ENCODE measurements around the gene FAM168A.
"Not testable (repeated sequence)": the region's sequence is repeated elsewhere in the genome, so short reads cannot be mapped to it uniquely, and the experiment has no call there.

FAM168A gene

GRCh38 chr11:73596547-73596946 lies 1.4 kb downstream of the FAM168A start:
- no peak for DNase-seq (ENCODE audit: low read depth)

- no peak for DNase-seq (ENCODE audit: low read depth)
Measured at GRCh38 chr11:73592640-73593039, 5.3 kb downstream of the FAM168A start.

GRCh38 chr11:73591743-73592142 lies 6.2 kb downstream of the FAM168A start:
- no peak for DNase-seq (ENCODE audit: low read depth)

GRCh38 chr11:73590991-73591390 lies 6.9 kb downstream of the FAM168A start:
- no peak for DNase-seq (ENCODE audit: low read depth)

- no peak for DNase-seq (ENCODE audit: low read depth)
Measured at GRCh38 chr11:73586791-73587190, 11.1 kb downstream of the FAM168A start.

- no peak for DNase-seq (ENCODE audit: low read depth)
Measured at GRCh38 chr11:73585834-73586575, 11.9 kb downstream of the FAM168A start.

DNA sequence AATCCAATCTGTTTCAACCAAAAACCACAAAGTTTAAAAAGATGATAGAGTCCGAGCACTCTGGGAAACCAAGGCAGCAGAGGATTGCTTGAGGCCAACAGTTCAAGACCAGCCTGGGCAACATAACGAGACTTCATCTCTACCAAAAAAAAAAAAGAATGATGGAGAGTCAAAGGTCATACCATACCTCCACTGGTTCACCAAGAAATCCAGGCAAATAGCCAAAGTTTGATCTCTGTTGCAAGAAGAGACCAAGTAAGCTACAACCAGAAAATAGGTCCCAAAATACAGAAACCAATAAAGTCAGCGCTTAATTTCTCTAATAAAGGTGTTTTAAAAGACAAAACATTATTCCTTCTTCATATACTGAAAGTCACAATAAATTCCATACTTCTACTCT lies 13.1 kb downstream of the FAM168A start:
- DNase-seq (ENCODE audit: low read depth), result no peak

GRCh38 chr11:73582653-73583052 lies 15.3 kb downstream of the FAM168A start:
- DNase-seq (ENCODE audit: low read depth), result no peak

DNA sequence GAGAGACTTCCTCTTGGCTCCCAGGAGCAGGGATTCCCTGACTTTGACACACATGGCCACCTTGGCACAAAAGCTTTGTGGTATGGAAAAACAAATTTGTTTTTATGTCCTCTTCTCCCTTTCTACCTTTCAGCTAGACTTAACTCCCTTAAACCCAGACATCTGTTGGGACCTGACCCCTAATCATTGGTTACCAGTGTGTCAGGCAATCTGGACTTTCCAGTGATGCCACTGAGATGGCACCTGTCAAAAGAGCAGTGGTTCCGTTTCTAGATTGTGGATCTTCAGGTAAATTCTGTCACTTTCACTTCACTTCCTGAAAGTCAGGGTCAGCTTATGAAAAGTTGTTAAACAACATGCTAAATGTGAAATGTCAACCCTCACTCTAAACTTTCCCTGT lies 17.2 kb downstream of the FAM168A start:
- DNase-seq (ENCODE audit: low read depth), result not testable (repeated sequence)

- no peak for DNase-seq (ENCODE audit: low read depth)
Measured at GRCh38 chr11:73579641-73580434, 18.1 kb downstream of the FAM168A start.

GRCh38 chr11:73578592-73579185 lies 19.2 kb downstream of the FAM168A start:
- no peak for DNase-seq (ENCODE audit: low read depth)

DNA sequence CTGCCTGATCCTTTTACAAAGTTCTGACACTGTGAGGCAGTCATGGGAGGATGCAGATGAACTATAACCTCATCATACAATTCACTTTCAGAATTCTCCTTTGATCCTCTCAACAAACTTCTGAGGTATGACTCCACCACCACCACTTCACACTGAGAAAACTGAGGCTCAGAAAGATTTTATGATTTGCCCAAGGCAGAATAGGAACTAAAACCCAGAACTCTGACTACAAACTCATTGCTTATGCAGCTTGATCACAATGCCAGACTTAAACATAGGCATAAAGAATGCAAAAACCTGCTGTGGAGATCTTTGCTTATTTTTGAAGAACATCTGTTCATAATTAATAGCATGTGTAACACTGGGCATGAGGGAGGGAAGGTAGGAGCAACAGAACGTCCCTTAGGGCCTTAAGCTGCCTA lies 20.4 kb downstream of the FAM168A start:
- DNase-seq (ENCODE audit: low read depth), result no peak

DNA sequence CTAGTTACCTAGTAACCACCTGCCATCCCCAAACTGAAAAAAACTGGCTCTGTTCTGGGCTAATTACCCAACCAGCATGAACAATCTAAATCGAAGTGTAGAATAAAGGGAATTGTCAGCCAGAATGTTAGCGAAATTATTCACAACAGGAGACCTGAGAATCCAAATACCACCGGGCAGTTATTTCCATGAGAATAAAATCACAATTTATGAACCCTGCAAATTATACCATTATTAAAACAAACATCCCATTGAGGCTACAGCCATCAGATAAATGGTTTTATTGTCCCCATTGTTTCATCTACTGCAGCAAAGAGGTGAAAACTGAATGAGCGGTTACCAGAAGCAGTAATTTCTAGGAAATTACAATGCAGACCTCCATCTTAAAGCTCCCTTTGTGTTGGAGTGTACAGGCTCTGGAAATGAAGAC lies 21.7 kb downstream of the FAM168A start:
- no peak for DNase-seq (ENCODE audit: low read depth)

DNA sequence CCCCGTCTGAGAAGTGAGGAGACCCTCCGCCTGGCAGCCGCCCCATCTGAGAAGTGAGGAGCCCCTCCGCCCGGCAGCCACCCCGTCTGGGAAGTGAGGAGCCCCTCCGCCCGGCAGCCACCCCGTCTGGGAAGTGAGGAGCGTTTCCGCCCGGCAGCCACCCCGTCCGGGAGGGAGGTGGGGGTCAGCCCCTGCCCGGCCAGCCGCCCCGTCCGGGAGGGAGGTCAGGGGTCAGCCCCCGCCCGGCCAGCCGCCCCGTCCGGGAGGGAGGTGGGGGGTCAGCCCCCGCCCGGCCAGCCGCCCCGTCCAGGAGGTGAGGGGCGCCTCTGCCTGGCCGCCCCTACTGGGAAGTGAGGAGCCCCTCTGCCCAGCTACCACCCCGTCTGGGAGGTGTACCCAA lies 25.9 kb downstream of the FAM168A start:
- DNase-seq (ENCODE audit: low read depth), result not testable (repeated sequence)

DNA sequence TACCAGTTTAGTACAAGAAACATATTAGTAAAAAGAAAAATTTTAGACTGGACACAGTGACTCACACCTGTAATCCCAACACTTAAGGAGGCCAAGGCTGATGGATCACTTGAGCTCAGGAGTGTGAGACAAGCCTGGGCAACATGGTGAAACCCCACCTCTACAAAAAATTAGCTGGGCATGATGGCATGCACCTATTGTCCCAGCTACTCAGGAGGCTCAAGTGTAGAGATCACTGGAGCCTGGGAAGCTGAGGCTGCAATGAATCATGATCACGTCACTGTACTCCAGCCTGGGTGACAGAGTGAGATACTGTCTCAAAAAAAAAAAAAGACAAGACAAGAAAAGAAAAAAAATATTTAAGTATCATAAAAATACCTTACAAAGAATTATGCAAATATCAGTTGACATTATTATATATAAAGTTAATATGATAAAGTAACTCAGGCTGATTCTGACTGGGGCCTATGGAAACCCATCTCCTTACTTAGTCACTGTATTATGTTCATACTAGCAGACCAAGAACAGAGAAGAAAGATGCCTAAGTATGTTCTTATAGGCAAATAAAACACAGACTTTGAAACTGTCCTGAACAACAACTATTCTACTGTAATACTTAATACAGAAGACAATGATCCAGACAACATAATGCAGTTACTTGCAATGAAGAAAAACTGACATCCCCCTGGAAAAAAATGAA lies 27.3 kb downstream of the FAM168A start:
- no peak for DNase-seq (ENCODE audit: low read depth)

- no peak for DNase-seq (ENCODE audit: low read depth)
Measured at GRCh38 chr11:73566977-73567755, 30.7 kb downstream of the FAM168A start.

DNA sequence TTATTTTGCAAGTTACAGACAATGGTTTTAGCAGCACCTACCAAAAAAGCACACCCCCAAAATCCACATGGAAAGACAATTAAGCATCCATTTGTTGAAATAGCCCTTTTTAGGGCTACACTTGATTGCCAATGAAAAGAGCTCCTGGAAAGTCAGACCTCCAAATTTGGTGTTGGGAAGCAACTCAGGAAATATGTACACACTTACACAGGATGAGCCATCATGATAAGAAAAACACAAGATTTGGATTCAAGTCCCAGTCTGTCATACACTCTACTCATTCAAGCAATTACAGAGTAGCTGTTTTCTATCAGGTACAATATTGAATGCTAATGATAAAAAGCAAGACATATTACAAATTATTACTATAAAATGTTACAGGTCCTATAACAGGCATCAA lies 31.5 kb downstream of the FAM168A start:
- DNase-seq (ENCODE audit: low read depth), result no peak

DNA sequence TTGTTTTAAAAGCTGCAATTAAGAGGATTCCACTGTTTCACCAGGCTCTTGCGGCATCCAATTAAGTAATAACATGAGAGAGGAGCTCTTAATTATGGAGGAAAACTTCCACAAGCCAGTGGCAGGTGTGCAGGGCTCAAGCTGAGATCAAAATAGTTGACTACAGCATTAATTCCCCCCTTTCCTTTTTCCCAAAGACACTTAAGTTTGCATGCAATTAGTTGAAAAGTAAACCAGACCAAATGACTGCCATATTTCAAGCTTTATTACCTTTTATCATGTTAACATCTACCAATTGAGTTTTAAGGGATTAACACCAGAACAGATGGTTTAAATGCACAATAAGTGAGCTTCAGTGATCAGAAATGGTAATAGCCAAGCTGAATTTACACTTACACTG lies 32.1 kb downstream of the FAM168A start:
- no peak for DNase-seq (ENCODE audit: low read depth)

- DNase-seq (ENCODE audit: low read depth), result no peak
Measured at GRCh38 chr11:73564903-73565302, 33.0 kb downstream of the FAM168A start.

DNA sequence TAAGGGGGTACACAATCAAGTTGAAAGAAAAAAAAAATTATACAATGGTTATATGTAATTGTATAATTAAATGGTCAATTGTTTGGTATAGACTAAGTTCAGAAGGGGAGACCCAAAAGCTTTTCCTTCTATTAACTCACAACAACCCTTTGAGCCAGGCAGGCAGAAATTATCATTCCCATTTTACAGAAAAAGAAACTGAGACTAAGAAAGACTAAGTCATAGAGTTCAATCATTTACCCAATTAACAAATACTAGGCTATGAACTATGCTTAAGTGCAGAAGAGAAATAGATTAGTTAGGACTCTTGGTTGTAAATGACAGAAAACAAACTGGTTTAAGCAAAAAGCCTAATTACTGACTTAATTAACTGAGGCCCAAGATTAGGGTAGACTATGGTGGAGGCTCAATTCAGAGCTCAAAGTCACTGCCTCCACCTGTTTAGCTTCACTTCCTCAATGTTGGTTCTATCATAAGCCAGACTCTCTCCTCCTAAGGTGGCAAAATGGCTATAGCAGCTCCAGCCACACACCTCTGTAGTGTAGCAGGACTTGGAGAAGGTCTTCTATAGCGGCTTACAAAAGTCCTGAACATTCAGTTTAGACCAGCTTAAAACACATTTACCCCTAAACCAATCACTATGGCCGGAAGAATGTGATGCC lies 34.2 kb downstream of the FAM168A start:
- no peak for DNase-seq (ENCODE audit: low read depth)

DNA sequence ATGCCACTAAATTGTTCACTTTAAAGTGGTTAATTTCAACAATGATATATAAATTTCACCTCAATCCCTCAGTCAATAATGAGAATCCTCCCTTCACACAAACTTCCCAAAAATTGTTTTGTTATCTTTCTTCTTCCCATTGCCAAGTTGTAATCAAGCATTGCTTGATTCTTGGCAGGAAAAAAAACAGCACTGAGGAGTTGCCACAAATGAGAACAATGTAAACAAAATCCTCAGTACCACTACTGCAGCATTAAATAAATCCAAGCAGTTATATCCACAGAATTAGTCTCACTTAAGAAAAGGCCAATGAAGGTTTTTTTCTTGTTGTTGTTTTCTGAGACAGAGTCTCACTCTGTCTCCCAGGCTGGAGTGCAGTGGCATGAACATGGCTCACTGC lies 38.2 kb downstream of the FAM168A start:
- DNase-seq (ENCODE audit: low read depth), result no peak
